ENCODE measurements around the gene POLRMT.

Gene POLRMT

GRCh38 chr19:579842-580155 lies 53.5 kb downstream of the POLRMT start:
- no peak for ATAC-seq
- TF ChIP-seq ISL1 (CRISPR knock-in tag; IDR thresholded peaks at IDR 0.05) (no peak), CSRNP3 (CRISPR knock-in tag; IDR thresholded peaks at IDR 0.05) (no peak), PPARA (CRISPR knock-in tag; IDR thresholded peaks at IDR 0.05; ENCODE audit: borderline replicate concordance) (no peak), ZC3H10 (CRISPR knock-in tag; IDR thresholded peaks at IDR 0.05) (no peak)

- TF ChIP-seq ARNTL (CRISPR knock-in tag; IDR thresholded peaks at IDR 0.05; ENCODE audit: borderline replicate concordance, low read depth): no peak
- ATAC-seq: no peak
Observed at GRCh38 chr19:579111-579841, 54.1 kb downstream of the POLRMT start.

GRCh38 chr19:577439-578392 lies 55.6 kb downstream of the POLRMT start:
- ATAC-seq: no peak
- TF ChIP-seq CSDC2 (CRISPR knock-in tag; IDR thresholded peaks at IDR 0.05): no peak
- no peak for TF ChIP-seq SNAI2 (CRISPR knock-in tag; IDR thresholded peaks at IDR 0.05)
- no peak for TF ChIP-seq ISL1 (CRISPR knock-in tag; IDR thresholded peaks at IDR 0.05)
- no peak for TF ChIP-seq PPARA (CRISPR knock-in tag; IDR thresholded peaks at IDR 0.05; ENCODE audit: borderline replicate concordance)
- no peak for TF ChIP-seq CSRNP3 (CRISPR knock-in tag; IDR thresholded peaks at IDR 0.05)
- no peak for TF ChIP-seq TSHZ2 (CRISPR knock-in tag; IDR thresholded peaks at IDR 0.05)
- TF ChIP-seq ESRRG (CRISPR knock-in tag; IDR thresholded peaks at IDR 0.05): no peak
- no peak for TF ChIP-seq TCF4 (CRISPR knock-in tag; IDR thresholded peaks at IDR 0.05; ENCODE audit: borderline replicate concordance)
- no peak for TF ChIP-seq ZNF70 (CRISPR knock-in tag; IDR thresholded peaks at IDR 0.05)
- TF ChIP-seq CREB5 (CRISPR knock-in tag; IDR thresholded peaks at IDR 0.05; ENCODE audit: low read depth): no peak
- no peak for TF ChIP-seq RARB (CRISPR knock-in tag; IDR thresholded peaks at IDR 0.05)
- TF ChIP-seq TOX (CRISPR knock-in tag; IDR thresholded peaks at IDR 0.05; ENCODE audit: borderline replicate concordance): no peak
- no peak for TF ChIP-seq GLIS3 (CRISPR knock-in tag; IDR thresholded peaks at IDR 0.05)

- TF ChIP-seq ZNF8 (CRISPR knock-in tag; IDR thresholded peaks at IDR 0.05): no peak
- TF ChIP-seq PATZ1 (CRISPR knock-in tag; IDR thresholded peaks at IDR 0.05; ENCODE audit: borderline replicate concordance): no peak
- no peak for TF ChIP-seq CSRNP3 (CRISPR knock-in tag; IDR thresholded peaks at IDR 0.05)
- no peak for TF ChIP-seq SNAI2 (CRISPR knock-in tag; IDR thresholded peaks at IDR 0.05)
- no peak for TF ChIP-seq TCF4 (CRISPR knock-in tag; IDR thresholded peaks at IDR 0.05; ENCODE audit: borderline replicate concordance)
- TF ChIP-seq ZNF565 (CRISPR knock-in tag; conservative IDR thresholded peaks at IDR 0.05; ENCODE audit: low read depth): no peak
- no peak for TF ChIP-seq OSR1 (CRISPR knock-in tag; IDR thresholded peaks at IDR 0.05)
- no peak for TF ChIP-seq CREB5 (CRISPR knock-in tag; IDR thresholded peaks at IDR 0.05; ENCODE audit: low read depth)
- no peak for TF ChIP-seq ESRRG (CRISPR knock-in tag; IDR thresholded peaks at IDR 0.05)
- TF ChIP-seq TOX (CRISPR knock-in tag; IDR thresholded peaks at IDR 0.05; ENCODE audit: borderline replicate concordance): no peak
- TF ChIP-seq ZFP30 (CRISPR knock-in tag; IDR thresholded peaks at IDR 0.05): no peak
- TF ChIP-seq ZC3H10 (CRISPR knock-in tag; IDR thresholded peaks at IDR 0.05): no peak
- ATAC-seq: no peak
Observed at GRCh38 chr19:576768-577438, 56.4 kb downstream of the POLRMT start.

Data from SK-N-SH treated with all-trans-retinoic acid at 6 μM for 48 hours (cell line).